ELF-1 (cell line): ENCODE data around the gene ATP8B2.
A peak's percentile ranks its signal among the peaks of the same experiment; 100 is the strongest.
"Not testable (repeated sequence)": the region's sequence is repeated elsewhere in the genome, so short reads cannot be mapped to it uniquely, and the experiment has no call there.

Source experiments
- DNase-seq: peaks from one replicate; pipeline ENCODE4 v3.0.0-alpha.2; 2016; ENCODE audit warnings: low read depth, low spot score

ATP8B2 gene

GRCh38 chr1:154347961-154348360 lies 22.6 kb downstream of the ATP8B2 start:
- DNase-seq = no peak

- DNase-seq = peak; percentile 39
Observed at GRCh38 chr1:154348429-154349076, 23.2 kb downstream of the ATP8B2 start.

GRCh38 chr1:154349121-154349520 lies 23.8 kb downstream of the ATP8B2 start:
- DNase-seq = no peak

GRCh38 chr1:154350383-154350782 lies 25.1 kb downstream of the ATP8B2 start:
- peak; percentile 32 for DNase-seq

GRCh38 chr1:154351363-154352068 lies 26.2 kb downstream of the ATP8B2 start:
- DNase-seq = no peak

GRCh38 chr1:154352245-154352580 lies 26.9 kb downstream of the ATP8B2 start:
- DNase-seq = no peak

- DNase-seq = peak; percentile 81
Observed at GRCh38 chr1:154352581-154353459, 27.5 kb downstream of the ATP8B2 start.

GRCh38 chr1:154353460-154353904 lies 28.2 kb downstream of the ATP8B2 start:
- peak; percentile 69 for DNase-seq

GRCh38 chr1:154353966-154354365 lies 28.6 kb downstream of the ATP8B2 start:
- DNase-seq = no peak

GRCh38 chr1:154358519-154358918 lies 33.2 kb downstream of the ATP8B2 start:
- no peak for DNase-seq

GRCh38 chr1:154360288-154360687 lies 35.0 kb downstream of the ATP8B2 start:
- no peak for DNase-seq

- not testable (repeated sequence) for DNase-seq
Observed at GRCh38 chr1:154360881-154361280, 35.6 kb downstream of the ATP8B2 start.

GRCh38 chr1:154361357-154361756 lies 36.0 kb downstream of the ATP8B2 start:
- DNase-seq = no peak

- DNase-seq = no peak
Observed at GRCh38 chr1:154371436-154371835, 46.1 kb downstream of the ATP8B2 start.

- not testable (repeated sequence) for DNase-seq
Observed at GRCh38 chr1:154373777-154374357, 48.5 kb downstream of the ATP8B2 start.

GRCh38 chr1:154379301-154379700 lies 54.0 kb downstream of the ATP8B2 start:
- no peak for DNase-seq

- no peak for DNase-seq
Observed at GRCh38 chr1:154384650-154385489, 59.5 kb downstream of the ATP8B2 start.

- no peak for DNase-seq
Observed at GRCh38 chr1:154386643-154387352, 61.5 kb downstream of the ATP8B2 start.

- DNase-seq = no peak
Observed at GRCh38 chr1:154391086-154391770, 65.9 kb downstream of the ATP8B2 start.

- DNase-seq = no peak
Observed at GRCh38 chr1:154398141-154398540, 72.8 kb downstream of the ATP8B2 start.
